Cardiac muscle cell (in vitro differentiated cells and primary cell): Measurements from ENCODE around the gene DDX43. TPM values are rescaled to one million over a fixed set of nuclear protein-coding genes. Genes with fewer than 3 reads are reported as not detected.

Experiments used
- DNase-seq, 2 donors: peaks; one replicate each; pipeline versions ENCODE4 v3.0.0 to v3.0.0-alpha.2; 2010 to 2017; ENCODE audit warnings: low read depth in 1 of 2, low spot score in 1 of 2
- H3K27ac ChIP-seq: fragments of 200-600 bp; sonication (generic); 2 replicates; pipeline ENCODE4 v1.5.1; 2016
- H3K27me3 ChIP-seq: fragments of 200-600 bp; sonication (generic); 2 replicates; pipeline ENCODE4 v1.6.0; 2016; ENCODE audit warnings: control low read depth
- H3K36me3 ChIP-seq: fragments of 200-600 bp; sonication (generic); 2 replicates; pipeline ENCODE4 v1.5.1; 2016; ENCODE audit warnings: control low read depth
- H3K4me1 ChIP-seq: fragments of 200-600 bp; sonication (generic); 2 replicates; pipeline ENCODE4 v1.8.1; 2017; ENCODE audit warnings: low read depth, mild to moderate bottlenecking, mixed run types
- H3K4me3 ChIP-seq: fragments of 200-600 bp; sonication (generic); 2 replicates; pipeline ENCODE4 v1.5.1; 2016; ENCODE audit warnings: mild to moderate bottlenecking
- H3K9me3 ChIP-seq: fragments of 200-600 bp; sonication (generic); 2 replicates; pipeline ENCODE4 v1.5.1; 2017; ENCODE audit warnings: low read depth, mild to moderate bottlenecking, control low read depth
- polyA plus RNA-seq: library from polyadenylated mRNA; unstranded; fragments of >200 nt; fragmentation: Nextera tagmentation; extraction: Ambion mirVana; gene quantifications from 2 replicates; pipeline ENCODE4 v1.2.1, GENCODE V29; 2016
- total RNA-seq: library from RNA; depleted of rRNA; stranded (reverse); fragments of >200 nt; gene quantifications from 2 replicates; pipeline ENCODE4 v1.2.3, GENCODE V29; 2016
- TF ChIP-seq, protein P1 (sequence below): IDR thresholded peaks from 2 replicates; pipeline ENCODE4 v1.5.1; 2012; ENCODE audit warnings: low read depth, mild to moderate bottlenecking, low read length

DDX43 gene
- total and polyA plus RNA-seq, 2 experiments from 2014 or later = not detected

DNA sequence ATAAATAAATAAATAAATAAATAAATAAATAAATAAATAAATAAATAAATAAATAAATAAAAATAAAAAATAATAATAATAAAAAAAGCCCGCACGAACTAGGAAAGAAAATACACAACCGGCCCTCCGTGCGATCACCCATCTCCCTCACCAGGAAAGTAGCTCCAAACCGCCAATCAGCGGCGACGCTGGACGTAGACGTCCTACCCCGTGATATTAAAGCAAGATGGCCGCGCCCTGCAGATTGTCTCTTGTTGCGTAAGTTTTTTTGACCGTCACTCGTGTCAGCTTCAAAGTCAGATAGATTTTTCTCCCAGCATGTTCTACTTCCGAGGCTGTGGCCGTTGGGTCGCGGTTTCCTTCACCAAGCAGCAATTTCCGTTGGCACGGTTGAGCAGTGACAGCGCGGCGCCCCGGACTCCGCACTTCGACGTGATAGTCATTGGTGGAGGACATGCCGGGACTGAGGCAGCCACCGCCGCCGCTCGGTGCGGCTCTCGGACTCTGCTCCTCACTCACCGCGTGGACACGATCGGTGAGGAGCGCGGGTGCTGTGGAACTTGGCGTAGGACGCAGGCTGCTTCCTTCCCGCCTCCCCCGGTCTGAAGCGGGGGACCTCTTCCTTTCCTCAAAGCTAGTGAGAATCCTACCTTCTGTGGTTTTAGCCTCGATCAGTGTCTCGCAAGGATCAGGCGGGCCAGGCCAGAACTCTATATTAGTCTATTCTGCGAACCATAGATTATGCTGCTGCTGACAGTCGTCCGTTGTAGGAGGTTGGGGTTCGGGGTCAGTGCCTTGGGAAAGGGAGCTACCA, 67.1 kb downstream of the DDX43 start, which contains the start of gene MTO1:
MTO1 (plus strand) TSS at position 201 of the 814 bp plus-strand sequence; CDS start at position 319, 118 bp downstream.
- Histone ChIP-seq H3K9me3 (no peaks in the 10 kb centered on the region), H3K27me3 (no peaks in the 10 kb centered on the region), H3K27ac (peak within 1 kb of the TSS; percentile 83), H3K4me3 (peak within 1 kb of the TSS; percentile 61), H3K4me1 (no peaks in the 10 kb centered on the region), H3K36me3 (no peaks in the 10 kb centered on the region)
- TF ChIP-seq, protein P1, sequence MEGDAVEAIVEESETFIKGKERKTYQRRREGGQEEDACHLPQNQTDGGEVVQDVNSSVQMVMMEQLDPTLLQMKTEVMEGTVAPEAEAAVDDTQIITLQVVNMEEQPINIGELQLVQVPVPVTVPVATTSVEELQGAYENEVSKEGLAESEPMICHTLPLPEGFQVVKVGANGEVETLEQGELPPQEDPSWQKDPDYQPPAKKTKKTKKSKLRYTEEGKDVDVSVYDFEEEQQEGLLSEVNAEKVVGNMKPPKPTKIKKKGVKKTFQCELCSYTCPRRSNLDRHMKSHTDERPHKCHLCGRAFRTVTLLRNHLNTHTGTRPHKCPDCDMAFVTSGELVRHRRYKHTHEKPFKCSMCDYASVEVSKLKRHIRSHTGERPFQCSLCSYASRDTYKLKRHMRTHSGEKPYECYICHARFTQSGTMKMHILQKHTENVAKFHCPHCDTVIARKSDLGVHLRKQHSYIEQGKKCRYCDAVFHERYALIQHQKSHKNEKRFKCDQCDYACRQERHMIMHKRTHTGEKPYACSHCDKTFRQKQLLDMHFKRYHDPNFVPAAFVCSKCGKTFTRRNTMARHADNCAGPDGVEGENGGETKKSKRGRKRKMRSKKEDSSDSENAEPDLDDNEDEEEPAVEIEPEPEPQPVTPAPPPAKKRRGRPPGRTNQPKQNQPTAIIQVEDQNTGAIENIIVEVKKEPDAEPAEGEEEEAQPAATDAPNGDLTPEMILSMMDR = no peak
- DNase-seq = peak; percentile 89 to 93

Other genes with a start within 250 kb of the DDX43 start
- gene KHDC1L, start 169.3 kb upstream of the DDX43 start, total RNA-seq = not detected in 2 replicates
- gene KHDC1L, start 169.3 kb upstream of the DDX43 start, polyA plus RNA-seq = 0.31 TPM in 1 of 2 replicates, not detected in the other
- 8.0 and 11.8 TPM in 2 replicates for gene KHDC1, start 131.6 kb upstream of the DDX43 start, total RNA-seq
- 17.1 and 25.3 TPM in 2 replicates for gene KHDC1, start 131.6 kb upstream of the DDX43 start, polyA plus RNA-seq
- not detected in 2 replicates for gene DPPA5, start 40.6 kb upstream of the DDX43 start, total RNA-seq
- not detected in 2 replicates for gene DPPA5, start 40.6 kb upstream of the DDX43 start, polyA plus RNA-seq
- 0.86 and 1.2 TPM in 2 replicates for gene KHDC3L, start 32.2 kb upstream of the DDX43 start, total RNA-seq
- 0.35 TPM in 1 of 2 replicates, not detected in the other for gene KHDC3L, start 32.2 kb upstream of the DDX43 start, polyA plus RNA-seq
- not detected in 2 replicates for gene OOEP, start 24.9 kb upstream of the DDX43 start, total RNA-seq
- gene OOEP, start 24.9 kb upstream of the DDX43 start, polyA plus RNA-seq = not detected in 2 replicates
- 0.07 TPM in 1 of 2 replicates, not detected in the other for gene CGAS, start 57.5 kb downstream of the DDX43 start, total RNA-seq
- gene CGAS, start 57.5 kb downstream of the DDX43 start, polyA plus RNA-seq = not detected in 2 replicates
- gene MTO1, start 66.9 kb downstream of the DDX43 start, total RNA-seq = 18.5 and 23.6 TPM in 2 replicates
- 19.6 and 25.3 TPM in 2 replicates for gene MTO1, start 66.9 kb downstream of the DDX43 start, polyA plus RNA-seq
- gene EEF1A1, start 126.2 kb downstream of the DDX43 start, total RNA-seq = 7,643 and 9,273 TPM in 2 replicates
- 2,527 and 3,279 TPM in 2 replicates for gene EEF1A1, start 126.2 kb downstream of the DDX43 start, polyA plus RNA-seq